HEK293T (cell line): ENCODE results near the gene GLI1.

ENCODE experiments used
- BHLHE40 ChIP-seq: fragments of 450-650 bp; IDR thresholded peaks from 2 replicates; pipeline ENCODE4 v1.6.1; 2016; ENCODE audit warnings: mild to moderate bottlenecking, moderate library complexity, borderline replicate concordance
- ELF4 ChIP-seq: fragments of 450-650 bp; IDR thresholded peaks from 2 replicates; pipeline ENCODE4 v1.6.1; 2017; ENCODE audit warnings: antibody characterized with exemption
- FOXK2 ChIP-seq: fragments of 450-650 bp; IDR thresholded peaks from 2 replicates; pipeline ENCODE4 v1.6.1; 2016; ENCODE audit warnings: mild to moderate bottlenecking
- HDGF ChIP-seq: fragments of 450-650 bp; IDR thresholded peaks from 2 replicates; pipeline ENCODE4 v1.6.1; 2017; ENCODE audit warnings: antibody characterized with exemption, borderline replicate concordance
- LEF1 ChIP-seq: fragments of 450-650 bp; IDR thresholded peaks from 2 replicates; pipeline ENCODE4 v1.6.1; 2017; ENCODE audit warnings: mild to moderate bottlenecking, borderline replicate concordance
- NFRKB ChIP-seq: fragments of 450-650 bp; IDR thresholded peaks from 2 replicates; pipeline ENCODE4 v1.6.1; 2016; ENCODE audit warnings: mild to moderate bottlenecking, moderate library complexity

- TF ChIP-seq HDGF: no peak
- TF ChIP-seq BHLHE40: no peak
- TF ChIP-seq LEF1: no peak
- no peak for TF ChIP-seq NFRKB
- TF ChIP-seq ELF4: peak; percentile 97
- no peak for TF ChIP-seq FOXK2
Measured at GRCh38 chr12:57520053-57520818, 60.7 kb downstream of the GLI1 start, which contains the start of gene DDIT3.
